ENCODE data around the gene GDAP1L1.
A peak's percentile ranks its signal among the peaks of the same experiment; 100 is the strongest.

Gene GDAP1L1

GRCh38 chr20:44218446-44218845, 28.7 kb upstream of the GDAP1L1 start:
- H3K36me3 ChIP-seq = peaks cover 5% of the 10 kb centered on the region; the same call in 1 of the 2 replicates
- H3K27me3 ChIP-seq = no peaks in the 10 kb centered on the region
- H3K9me3 ChIP-seq = no peaks in the 10 kb centered on the region
- no peak for TF ChIP-seq Cebpa-rat (IDR thresholded peaks at IDR 0.05)
- peaks cover 23% of the 10 kb centered on the region for H3K4me1 ChIP-seq
- peak overlapping the region; percentile 16; the same call in 1 of the 2 replicates for H3K9ac ChIP-seq
- no peak overlapping the region for H3K4me3 ChIP-seq
- peak overlapping the region; percentile 57 for H3K4me2 ChIP-seq
- peaks cover 7% of the 10 kb centered on the region; the same call in 1 of the 2 replicates for H4K20me1 ChIP-seq
- no peak overlapping the region for H3K27ac ChIP-seq

- no peak overlapping the region for H3K9ac ChIP-seq
- no peak for TF ChIP-seq Cebpa-rat (IDR thresholded peaks at IDR 0.05)
- peaks cover 23% of the 10 kb centered on the region for H3K4me1 ChIP-seq
- no peak overlapping the region for H3K27ac ChIP-seq
- no peaks in the 10 kb centered on the region for H3K27me3 ChIP-seq
- no peaks in the 10 kb centered on the region for H3K9me3 ChIP-seq
- H3K4me3 ChIP-seq = no peak overlapping the region
- peaks cover 7% of the 10 kb centered on the region; the same call in 1 of the 2 replicates for H4K20me1 ChIP-seq
- H3K36me3 ChIP-seq = peaks cover 5% of the 10 kb centered on the region; the same call in 1 of the 2 replicates
- H3K4me2 ChIP-seq = 0 out of 2 replicates have a peak overlapping the region, but pooled peaks have one; percentile 57
Observed at GRCh38 chr20:44219170-44219730, 27.9 kb upstream of the GDAP1L1 start.

GRCh38 chr20:44219791-44220190, 27.3 kb upstream of the GDAP1L1 start:
- no peak for TF ChIP-seq Cebpa-rat (IDR thresholded peaks at IDR 0.05)
- H3K4me2 ChIP-seq = no peak overlapping the region
- H3K9me3 ChIP-seq = no peaks in the 10 kb centered on the region
- no peak overlapping the region for H3K4me3 ChIP-seq
- no peaks in the 10 kb centered on the region for H3K27me3 ChIP-seq
- peaks cover 23% of the 10 kb centered on the region for H3K4me1 ChIP-seq
- peaks cover 5% of the 10 kb centered on the region; the same call in 1 of the 2 replicates for H3K36me3 ChIP-seq
- peaks cover 7% of the 10 kb centered on the region; the same call in 1 of the 2 replicates for H4K20me1 ChIP-seq
- H3K9ac ChIP-seq = no peak overlapping the region
- no peak overlapping the region for H3K27ac ChIP-seq

GRCh38 chr20:44221368-44221954, 25.6 kb upstream of the GDAP1L1 start:
- H3K4me2 ChIP-seq = no peak overlapping the region
- H3K36me3 ChIP-seq = peaks cover 2% of the 10 kb centered on the region; the same call in 1 of the 2 replicates
- no peaks in the 10 kb centered on the region for H3K27me3 ChIP-seq
- no peaks in the 10 kb centered on the region for H3K9me3 ChIP-seq
- peaks cover 27% of the 10 kb centered on the region for H3K4me1 ChIP-seq
- peaks cover 7% of the 10 kb centered on the region; the same call in 1 of the 2 replicates for H4K20me1 ChIP-seq
- no peak overlapping the region for H3K9ac ChIP-seq
- no peak overlapping the region for H3K4me3 ChIP-seq
- TF ChIP-seq Cebpa-rat (IDR thresholded peaks at IDR 0.05) = no peak
- no peak overlapping the region for H3K27ac ChIP-seq

- Histone ChIP-seq H3K9me3 (no peaks in the 10 kb centered on the region), H3K4me1 (peaks cover 27% of the 10 kb centered on the region), H3K9ac (no peak overlapping the region), H3K4me3 (no peak overlapping the region), H3K27ac (no peak overlapping the region), H3K4me2 (no peak overlapping the region), H4K20me1 (peaks cover 7% of the 10 kb centered on the region; the same call in 1 of the 2 replicates), H3K27me3 (no peaks in the 10 kb centered on the region), H3K36me3 (no peaks in the 10 kb centered on the region)
- no peak for TF ChIP-seq Cebpa-rat (IDR thresholded peaks at IDR 0.05)
Observed at GRCh38 chr20:44222027-44222426, 25.1 kb upstream of the GDAP1L1 start.

GRCh38 chr20:44222633-44223368, 24.3 kb upstream of the GDAP1L1 start:
- H4K20me1 ChIP-seq = peaks cover 7% of the 10 kb centered on the region; the same call in 1 of the 2 replicates
- no peak overlapping the region for H3K27ac ChIP-seq

GRCh38 chr20:44223721-44224120, 23.4 kb upstream of the GDAP1L1 start:
- Histone ChIP-seq H3K9ac (no peak overlapping the region), H3K27ac (no peak overlapping the region), H3K27me3 (no peaks in the 10 kb centered on the region), H3K36me3 (no peaks in the 10 kb centered on the region), H3K4me2 (no peak overlapping the region), H3K4me1 (peaks cover 13% of the 10 kb centered on the region), H4K20me1 (peaks cover 7% of the 10 kb centered on the region; the same call in 1 of the 2 replicates), H3K9me3 (no peaks in the 10 kb centered on the region), H3K4me3 (no peak overlapping the region)
- no peak for TF ChIP-seq Cebpa-rat (IDR thresholded peaks at IDR 0.05)

More at GRCh38 chr20:44222633-44223368, 24.3 kb upstream of the GDAP1L1 start:
- Histone ChIP-seq H3K4me1 (peaks cover 22% of the 10 kb centered on the region), H3K9me3 (no peaks in the 10 kb centered on the region), H3K4me2 (no peak overlapping the region), H3K36me3 (no peaks in the 10 kb centered on the region), H3K9ac (no peak overlapping the region), H3K4me3 (no peak overlapping the region), H3K27me3 (no peaks in the 10 kb centered on the region)
- TF ChIP-seq Cebpa-rat (IDR thresholded peaks at IDR 0.05) = no peak

GRCh38 chr20:44224637-44225036, 22.5 kb upstream of the GDAP1L1 start:
- Histone ChIP-seq H3K4me3 (no peak overlapping the region), H3K36me3 (no peaks in the 10 kb centered on the region), H3K4me1 (peaks cover 4% of the 10 kb centered on the region; the same call in 1 of the 2 replicates), H3K27ac (no peak overlapping the region), H4K20me1 (peaks cover 7% of the 10 kb centered on the region; the same call in 1 of the 2 replicates), H3K9ac (no peak overlapping the region), H3K27me3 (no peaks in the 10 kb centered on the region), H3K9me3 (no peaks in the 10 kb centered on the region), H3K4me2 (no peak overlapping the region)
- TF ChIP-seq Cebpa-rat (IDR thresholded peaks at IDR 0.05) = no peak

- Histone ChIP-seq H3K9ac (no peak overlapping the region), H3K27me3 (no peaks in the 10 kb centered on the region), H3K36me3 (no peaks in the 10 kb centered on the region), H3K4me2 (no peak overlapping the region), H4K20me1 (no peaks in the 10 kb centered on the region), H3K27ac (no peak overlapping the region), H3K4me3 (no peak overlapping the region), H3K9me3 (no peaks in the 10 kb centered on the region), H3K4me1 (peaks cover 4% of the 10 kb centered on the region; the same call in 1 of the 2 replicates)
- no peak for TF ChIP-seq Cebpa-rat (IDR thresholded peaks at IDR 0.05)
Observed at GRCh38 chr20:44228465-44229258, 18.4 kb upstream of the GDAP1L1 start.
